IMR-90 (cell line): ENCODE measurements around the gene CADM1. TPM values are rescaled to one million over a fixed set of nuclear protein-coding genes. Genes with fewer than 3 reads are reported as not detected.

Experiments
- ATAC-seq: fragments of 200-7000 bp; cut with Tn5 transposase; 2 replicates; pipeline ENCODE4 v1.9.1; 2020; ENCODE audit warnings: low read depth, mild to moderate bottlenecking, moderate library complexity
- BruUV-seq: library from RNA; stranded (reverse); fragments of 400-500 nt; replicated peaks from 2 replicates; lab custom pipeline; 2021; lab: Mats Ljungman, UMichigan
- CTCF ChIA-PET: fragments of 300-600 bp; formaldehyde crosslinking; extraction: SDS; loops from one replicate; lab custom pipeline; 2021; ENCODE audit warnings: antibody characterized with exemption; lab: Yijun Ruan, JAX
- POLR2A ChIA-PET: fragments of 300-600 bp; sonication (Branson Sonifier 250); formaldehyde crosslinking; loops from one replicate; lab custom pipeline; 2022; ENCODE audit warnings: antibody characterized with exemption; ENCODE audit not compliant: unreplicated experiment; lab: Charles Lee
- DNase-seq: peaks from one replicate; pipeline ENCODE4 v3.0.0; 2013
- H2AFZ ChIP-seq: replicated peaks from 2 replicates; pipeline ENCODE3; 2013; ENCODE audit warnings: low read length, mild to moderate bottlenecking; ENCODE audit not compliant: poor library complexity
- H2AK5ac ChIP-seq: 2 replicates; pipeline ENCODE4 v1.6.1; 2013; ENCODE audit warnings: low read depth, low read length, inconsistent platforms
- H2AK9ac ChIP-seq: replicated peaks from 2 replicates; pipeline ENCODE3; 2013; ENCODE audit warnings: mild to moderate bottlenecking, low read depth, low read length, moderate library complexity; ENCODE audit not compliant: poor library complexity
- H2BK120ac ChIP-seq: 2 replicates; pipeline ENCODE4 v1.6.1; 2013; ENCODE audit warnings: low read depth, low read length, inconsistent platforms
- H2BK15ac ChIP-seq: 3 replicates; pipeline ENCODE4 v1.6.1; 2013; ENCODE audit warnings: low read depth, low read length, inconsistent platforms
- H2BK20ac ChIP-seq: 2 replicates; pipeline ENCODE4 v1.6.1; 2013; ENCODE audit warnings: low read depth, mild to moderate bottlenecking, inconsistent platforms, low read length, moderate library complexity
- H2BK5ac ChIP-seq: 2 replicates; pipeline ENCODE4 v1.6.1; 2013; ENCODE audit warnings: mild to moderate bottlenecking, low read depth, low read length, inconsistent platforms; ENCODE audit not compliant: poor library complexity, severe bottlenecking
- H3K14ac ChIP-seq: replicated peaks from 2 replicates; pipeline ENCODE4 v1.6.1; 2013; ENCODE audit warnings: low read depth, low read length, inconsistent platforms
- H3K18ac ChIP-seq: 2 replicates; pipeline ENCODE4 v1.6.1; 2013; ENCODE audit warnings: low read depth, low read length, control low read depth
- H3K23ac ChIP-seq: 2 replicates; pipeline ENCODE4 v1.6.1; 2013; ENCODE audit warnings: low read depth, low read length, inconsistent platforms
- H3K27ac ChIP-seq: 2 replicates; pipeline ENCODE4 v1.5.1; 2013; ENCODE audit warnings: mild to moderate bottlenecking, control low read depth, low read length; ENCODE audit not compliant: insufficient read depth
- H3K27me3 ChIP-seq: 2 replicates; pipeline ENCODE4 v1.6.1; 2013; ENCODE audit warnings: low read length; ENCODE audit not compliant: control insufficient read depth, insufficient read depth
- H3K36me3 ChIP-seq: 2 replicates; pipeline ENCODE4 v1.6.1; 2013; ENCODE audit warnings: low read length, mixed read lengths; ENCODE audit not compliant: control insufficient read depth, insufficient read depth
- H3K4ac ChIP-seq: 2 replicates; pipeline ENCODE4 v1.6.1; 2013; ENCODE audit warnings: low read depth, low read length, inconsistent platforms
- H3K4me1 ChIP-seq: 2 replicates; pipeline ENCODE4 v1.6.1; 2013; ENCODE audit warnings: low read length, mixed read lengths; ENCODE audit not compliant: control insufficient read depth, insufficient read depth
- H3K4me2 ChIP-seq: 2 replicates; pipeline ENCODE4 v1.6.1; 2013; ENCODE audit warnings: low read depth, mild to moderate bottlenecking, control low read depth, low read length, moderate library complexity
- H3K4me3 ChIP-seq: 2 replicates; pipeline ENCODE4 v1.5.1; 2013; ENCODE audit warnings: low read depth, mild to moderate bottlenecking, control low read depth, low read length, moderate library complexity; ENCODE audit not compliant: insufficient read depth
- H3K56ac ChIP-seq: 2 replicates; pipeline ENCODE4 v1.6.1; 2013; ENCODE audit warnings: low read length, inconsistent platforms; ENCODE audit not compliant: insufficient read depth; ENCODE audit errors: extremely low read depth
- H3K79me1 ChIP-seq, 2 experiments: 2 replicates each; pipeline ENCODE4 v1.6.1; 2013; ENCODE audit warnings: low read length in 2 of 2, inconsistent platforms in 1 of 2, low read depth in 1 of 2
- H3K9ac ChIP-seq: 2 replicates; pipeline ENCODE4 v1.6.1; 2013; ENCODE audit warnings: low read depth, low read length, control low read depth
- H3K9me1 ChIP-seq: 2 replicates; pipeline ENCODE4 v1.6.1; 2013; ENCODE audit warnings: low read length, inconsistent platforms; ENCODE audit not compliant: insufficient read depth
- H3K9me3 ChIP-seq: 2 replicates; pipeline ENCODE4 v1.6.1; 2013; ENCODE audit warnings: low read length; ENCODE audit not compliant: control insufficient read depth, insufficient read depth
- H4K20me1 ChIP-seq: 2 replicates; pipeline ENCODE4 v1.6.1; 2013; ENCODE audit warnings: low read length, inconsistent platforms; ENCODE audit not compliant: insufficient read depth
- H4K5ac ChIP-seq: 2 replicates; pipeline ENCODE4 v1.6.1; 2013; ENCODE audit warnings: mild to moderate bottlenecking, low read depth, low read length, control low read depth
- H4K8ac ChIP-seq, 2 experiments: 2 replicates each; pipeline ENCODE4 v1.6.1; 2013; ENCODE audit warnings: low read depth in 2 of 2, low read length in 2 of 2, control low read depth in 1 of 2, inconsistent platforms in 1 of 2
- H4K91ac ChIP-seq: 2 replicates; pipeline ENCODE4 v1.6.1; 2013; ENCODE audit warnings: low read depth, low read length, inconsistent platforms; ENCODE audit not compliant: insufficient read depth
- BHLHE40 ChIP-seq: fragments of 150-350 bp; IDR thresholded peaks from 2 replicates; pipeline ENCODE4 v1.6.1; 2016; ENCODE audit warnings: mild to moderate bottlenecking, low read depth, low read length
- CEBPB ChIP-seq: IDR thresholded peaks from 2 replicates; pipeline ENCODE4 v1.6.1; 2012; ENCODE audit warnings: low read depth, low read length, improper control_type of control experiment
- CHD1 ChIP-seq: IDR thresholded peaks from 2 replicates; pipeline ENCODE4 v1.6.1; 2012; ENCODE audit warnings: low read depth, low read length, improper control_type of control experiment
- CTCF ChIP-seq: conservative IDR thresholded peaks from 2 replicates; pipeline ENCODE4 v1.5.1; 2012; ENCODE audit warnings: mild to moderate bottlenecking, low read depth, low read length, improper control_type of control experiment
- ELK1 ChIP-seq: fragments of 150-350 bp; IDR thresholded peaks from 2 replicates; pipeline ENCODE4 v1.6.1; 2016; ENCODE audit warnings: low read depth, mild to moderate bottlenecking, low read length, moderate library complexity, borderline replicate concordance
- FOS ChIP-seq: fragments of 150-350 bp; IDR thresholded peaks from 2 replicates; pipeline ENCODE4 v1.6.1; 2016; ENCODE audit warnings: low read depth, low read length
- MAFK ChIP-seq: IDR thresholded peaks from 2 replicates; pipeline ENCODE4 v1.6.1; 2012; ENCODE audit warnings: low read depth, low read length, improper control_type of control experiment
- MAZ ChIP-seq: IDR thresholded peaks from 2 replicates; pipeline ENCODE4 v1.6.1; 2012; ENCODE audit warnings: low read depth, mild to moderate bottlenecking, low read length, improper control_type of control experiment, moderate library complexity, borderline replicate concordance
- MXI1 ChIP-seq: IDR thresholded peaks from 2 replicates; pipeline ENCODE4 v1.6.1; 2012; ENCODE audit warnings: low read depth, mild to moderate bottlenecking, low read length, moderate library complexity, borderline replicate concordance
- NFE2L2 ChIP-seq: fragments of 150-350 bp; IDR thresholded peaks from 2 replicates; pipeline ENCODE4 v1.6.1; 2016; ENCODE audit warnings: low read depth, mild to moderate bottlenecking, low read length
- POLR2A ChIP-seq: IDR thresholded peaks from 2 replicates; pipeline ENCODE4 v1.6.1; 2012; ENCODE audit warnings: mild to moderate bottlenecking, low read depth, low read length
- RAD21 ChIP-seq: IDR thresholded peaks from 2 replicates; pipeline ENCODE4 v1.6.1; 2012; ENCODE audit warnings: low read length, improper control_type of control experiment
- RFX5 ChIP-seq: IDR thresholded peaks from 2 replicates; pipeline ENCODE4 v1.8.0; 2012; ENCODE audit warnings: low read depth, mild to moderate bottlenecking, low read length, moderate library complexity
- SMC3 ChIP-seq: fragments of 150-350 bp; IDR thresholded peaks from 2 replicates; pipeline ENCODE4 v1.6.1; 2016; ENCODE audit warnings: low read depth, mild to moderate bottlenecking, antibody characterized with exemption, low read length, moderate library complexity
- USF2 ChIP-seq: fragments of 150-350 bp; IDR thresholded peaks from 2 replicates; pipeline ENCODE4 v1.6.1; 2017; ENCODE audit warnings: mild to moderate bottlenecking, antibody characterized with exemption, low read length, low read depth
- WGBS, 2 experiments: methylation state at CpG; one replicate each; pipeline versions ENCODE4 v1.1.5 to v1.1.7; 2013; ENCODE audit warnings: missing lambda C conversion rate in 2 of 2; ENCODE audit not compliant: insufficient read length in 1 of 2; ENCODE audit errors: extremely low coverage in 2 of 2; 5-methylcytosine and 5-hydroxymethylcytosine counted together
- dilution Hi-C: fragments of 300-500 bp; cut with HindIII; formaldehyde crosslinking; loops from one replicate; pipeline ENCODE4 v1.14.3; 2018; ENCODE audit warnings: low sequenced_read_pairs; ENCODE audit not compliant: unreplicated experiment
- in situ Hi-C: fragments of 300-500 bp; cut with MboI; formaldehyde crosslinking; loops from 3 replicates; pipeline ENCODE4 v1.14.3; 2019; ENCODE audit warnings: low sequenced_read_pairs, inconsistent platforms, mixed read lengths
- intact Hi-C: fragments of 100-400 bp; cut with micrococcal nuclease; formaldehyde crosslinking; loops from 2 replicates; pipeline ENCODE4 v1.10.0; 2022
- polyA plus RNA-seq, 3 experiments: library from polyadenylated mRNA; depleted of rRNA; stranded (reverse); fragments of >200 nt; gene quantifications; 2 replicates each; pipeline ENCODE4 v1.2.3, GENCODE V29; 2012; ENCODE audit warnings: low replicate concordance in 1 of 3
- total RNA-seq: library from RNA; depleted of rRNA; stranded (reverse); fragments of >200 nt; gene quantifications from 2 replicates; pipeline ENCODE4 v1.2.3, GENCODE V29; 2012

CADM1 gene
- total and polyA plus RNA-seq, 2 of the 4 experiments (the other 2 are of a cell fraction) = 28.8 to 77.1 TPM

DNA sequence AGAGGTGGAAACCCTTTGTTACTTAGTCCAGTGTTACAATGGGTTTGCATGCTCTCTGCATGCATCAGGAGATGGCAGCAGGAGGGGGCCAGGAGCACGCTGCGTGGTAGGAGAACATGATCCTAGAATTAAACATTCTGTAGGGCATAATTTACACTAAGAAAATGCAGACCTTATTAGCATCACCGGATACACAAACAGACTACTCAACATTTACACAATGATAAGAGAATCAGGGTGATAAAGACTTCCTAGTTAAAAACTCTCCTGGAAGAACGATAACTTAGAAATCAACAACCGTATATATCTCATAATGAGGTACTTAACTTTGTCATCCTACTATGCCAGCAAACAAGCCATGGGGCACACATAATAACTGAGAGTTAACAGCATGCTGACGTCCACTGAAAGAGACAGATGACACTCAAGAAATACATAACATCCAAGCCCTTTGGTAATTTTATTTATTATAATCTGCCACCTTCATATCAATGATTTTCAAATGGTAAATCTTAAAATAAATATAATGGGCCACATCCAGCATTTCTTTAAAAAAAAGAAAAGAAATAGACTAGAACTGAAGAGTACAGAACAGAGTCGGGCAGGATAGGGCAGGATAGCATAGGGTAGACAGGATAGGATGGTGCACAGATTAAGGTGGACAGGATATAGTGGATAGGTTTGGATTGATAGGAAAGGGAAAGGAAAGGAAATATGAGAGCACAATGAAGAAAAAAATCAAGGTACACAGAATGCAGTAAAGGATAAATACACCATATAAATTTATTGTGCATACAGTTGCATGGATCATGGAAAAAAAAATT, 27.5 kb downstream of the CADM1 start:
- no peak overlapping the region for H3K4me3 ChIP-seq
- H3K9ac ChIP-seq = no peak overlapping the region
- ChIA-PET POLR2A (no interaction called here), CTCF (no interaction called here)
- in situ Hi-C loops (no loop called here), dilution Hi-C loops (no loop called here), intact Hi-C loops (no loop called here)
- H3K79me1 ChIP-seq = peaks cover 0 to 5% of the 10 kb centered on the region in 2 experiments; a peak in 1 of 4 replicates
- H4K8ac ChIP-seq = no peak overlapping the region
- no peak overlapping the region for H3K4ac ChIP-seq
- H3K23ac ChIP-seq = no peak overlapping the region
- no peak overlapping the region for H3K4me2 ChIP-seq
- no peak overlapping the region for H3K14ac ChIP-seq
- no peak overlapping the region for H2BK20ac ChIP-seq
- no CpG with 5 or more reads among the region's 7 CpGs for WGBS, 2 experiments
- no peak overlapping the region for H2BK15ac ChIP-seq
- no peaks in the 10 kb centered on the region for H3K9me3 ChIP-seq
- H2BK5ac ChIP-seq = no peak overlapping the region
- H3K9me1 ChIP-seq = no peaks in the 10 kb centered on the region; the same call in 1 of the 2 replicates
- no peak overlapping the region for H3K18ac ChIP-seq
- no peaks in the 10 kb centered on the region for H3K36me3 ChIP-seq
- no peak for ATAC-seq
- no peaks in the 10 kb centered on the region for H4K20me1 ChIP-seq
- H3K27me3 ChIP-seq = no peaks in the 10 kb centered on the region
- no peak overlapping the region for H3K56ac ChIP-seq
- DNase-seq = no peak
- no peak overlapping the region for H4K5ac ChIP-seq
- H3K4me1 ChIP-seq = no peaks in the 10 kb centered on the region
- H3K27ac ChIP-seq = no peak overlapping the region
- no TSS peak for BruUV-seq
- no peak overlapping the region for H4K91ac ChIP-seq
- H2BK120ac ChIP-seq = no peak overlapping the region
- no peak overlapping the region for H2AK5ac ChIP-seq
- H2AK9ac ChIP-seq = no peak overlapping the region
- H2AFZ ChIP-seq = no peak overlapping the region
- no peak for TF ChIP-seq CHD1
- TF ChIP-seq FOS = no peak
- no peak for TF ChIP-seq RFX5
- no peak for TF ChIP-seq MAFK
- TF ChIP-seq CEBPB = no peak
- TF ChIP-seq BHLHE40 = no peak
- TF ChIP-seq SMC3 = no peak
- no peak for TF ChIP-seq CTCF
- no peak for TF ChIP-seq MXI1
- TF ChIP-seq RAD21 = no peak
- no peak for TF ChIP-seq USF2
- no peak for TF ChIP-seq ELK1
- no peak for TF ChIP-seq POLR2A
- TF ChIP-seq NFE2L2 = no peak
- TF ChIP-seq MAZ = no peak
